MCF 10A (cell line): ENCODE results near the gene ADGRA3. TPM values are rescaled to one million over a fixed set of nuclear protein-coding genes. Genes with fewer than 3 reads are reported as not detected.

Source experiments
- BruUV-seq: library from RNA; stranded (reverse); fragments of 400-500 nt; replicated peaks from 2 replicates; lab custom pipeline; 2021; lab: Mats Ljungman, UMichigan
- CTCF ChIA-PET: fragments of 300-600 bp; sonication (Branson Sonifier 250); formaldehyde crosslinking; extraction: SDS; loops from one replicate; lab custom pipeline; 2021; ENCODE audit warnings: antibody characterized with exemption, inconsistent platforms; lab: Yijun Ruan, JAX
- POLR2A ChIA-PET: fragments of 300-600, 350-650 bp; sonication (Branson Sonifier 250); formaldehyde crosslinking; extraction: SDS; loops from one replicate; lab custom pipeline; 2020; ENCODE audit warnings: antibody characterized with exemption, inconsistent platforms; lab: Yijun Ruan, JAX
- DNase-seq: peaks from one replicate; pipeline ENCODE4 v3.0.0-alpha.2; 2018; ENCODE audit not compliant: unreplicated experiment
- H3K27ac Mint-ChIP-seq: one replicate; pipeline ENCODE4 v1.8.0; 2022; ENCODE audit warnings: mild to moderate bottlenecking, low read depth, mixed read lengths; ENCODE audit not compliant: unreplicated experiment
- H3K27me3 Mint-ChIP-seq: one replicate; pipeline ENCODE4 v1.8.0; 2022; ENCODE audit warnings: mixed read lengths; ENCODE audit not compliant: insufficient read depth, unreplicated experiment
- H3K36me3 Mint-ChIP-seq: one replicate; pipeline ENCODE4 v1.8.0; 2022; ENCODE audit warnings: mild to moderate bottlenecking, moderate library complexity, mixed read lengths; ENCODE audit not compliant: insufficient read depth, unreplicated experiment
- H3K4me1 Mint-ChIP-seq: one replicate; pipeline ENCODE4 v1.8.0; 2022; ENCODE audit warnings: mixed read lengths; ENCODE audit not compliant: insufficient read depth, unreplicated experiment
- H3K4me3 Mint-ChIP-seq: one replicate; pipeline ENCODE4 v1.8.0; 2022; ENCODE audit warnings: mild to moderate bottlenecking, moderate library complexity, mixed read lengths; ENCODE audit not compliant: unreplicated experiment
- H3K9me3 Mint-ChIP-seq: one replicate; pipeline ENCODE4 v1.8.0; 2022; ENCODE audit warnings: mixed read lengths; ENCODE audit not compliant: unreplicated experiment
- intact Hi-C: fragments of 100-400 bp; cut with micrococcal nuclease; formaldehyde crosslinking; loops from 2 replicates; pipeline ENCODE4 v1.14.1; 2022
- total RNA-seq: library from RNA; stranded (reverse); gene quantifications from 2 replicates; pipeline ENCODE4 v1.2.3, GENCODE V29; 2022
- TF ChIP-seq, protein P1 (sequence below): fragments of 200-600 bp; IDR thresholded peaks from one replicate; pipeline ENCODE4 v1.8.0; 2022; ENCODE audit warnings: antibody characterized with exemption, mild to moderate bottlenecking; ENCODE audit not compliant: unreplicated experiment

The ADGRA3 gene
- total RNA-seq, 1 experiment from 2014 or later = 25.2 TPM

DNA sequence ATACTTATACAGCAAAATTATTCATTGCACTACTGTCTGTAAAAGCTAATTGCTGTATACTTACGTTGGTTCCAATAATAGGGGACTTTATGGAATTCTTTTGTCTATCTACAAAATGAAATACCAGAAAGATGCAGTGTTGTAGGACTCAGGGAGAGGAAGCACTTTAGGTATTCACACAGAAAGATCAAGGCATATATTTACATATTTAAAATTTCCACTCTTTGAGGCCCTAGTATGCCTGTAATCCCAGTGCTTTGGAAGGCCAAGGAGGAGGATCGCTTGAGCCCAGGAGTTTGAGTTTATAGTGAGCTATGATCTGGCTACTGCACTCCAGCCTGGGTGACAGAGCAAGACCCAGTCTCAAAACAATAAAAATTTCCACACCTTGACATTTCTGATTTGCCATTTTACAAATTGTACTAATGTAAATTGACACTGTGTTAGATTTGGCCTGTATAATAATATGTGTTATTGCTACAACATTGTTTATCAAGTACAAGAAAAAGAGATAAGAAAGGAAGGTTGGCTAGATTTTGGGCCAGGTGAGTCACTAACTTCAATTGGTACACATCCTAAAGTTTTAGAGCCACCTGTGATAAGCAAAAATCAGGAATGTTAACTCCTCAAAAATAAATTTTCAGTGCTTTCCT is 35.1 kb downstream of the ADGRA3 start:
- H3K4me3 Mint-ChIP-seq = no peak overlapping the region
- TF ChIP-seq, protein P1, sequence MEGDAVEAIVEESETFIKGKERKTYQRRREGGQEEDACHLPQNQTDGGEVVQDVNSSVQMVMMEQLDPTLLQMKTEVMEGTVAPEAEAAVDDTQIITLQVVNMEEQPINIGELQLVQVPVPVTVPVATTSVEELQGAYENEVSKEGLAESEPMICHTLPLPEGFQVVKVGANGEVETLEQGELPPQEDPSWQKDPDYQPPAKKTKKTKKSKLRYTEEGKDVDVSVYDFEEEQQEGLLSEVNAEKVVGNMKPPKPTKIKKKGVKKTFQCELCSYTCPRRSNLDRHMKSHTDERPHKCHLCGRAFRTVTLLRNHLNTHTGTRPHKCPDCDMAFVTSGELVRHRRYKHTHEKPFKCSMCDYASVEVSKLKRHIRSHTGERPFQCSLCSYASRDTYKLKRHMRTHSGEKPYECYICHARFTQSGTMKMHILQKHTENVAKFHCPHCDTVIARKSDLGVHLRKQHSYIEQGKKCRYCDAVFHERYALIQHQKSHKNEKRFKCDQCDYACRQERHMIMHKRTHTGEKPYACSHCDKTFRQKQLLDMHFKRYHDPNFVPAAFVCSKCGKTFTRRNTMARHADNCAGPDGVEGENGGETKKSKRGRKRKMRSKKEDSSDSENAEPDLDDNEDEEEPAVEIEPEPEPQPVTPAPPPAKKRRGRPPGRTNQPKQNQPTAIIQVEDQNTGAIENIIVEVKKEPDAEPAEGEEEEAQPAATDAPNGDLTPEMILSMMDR = no peak
- no peak overlapping the region for H3K27ac Mint-ChIP-seq
- peaks cover 44% of the 10 kb centered on the region for H3K4me1 Mint-ChIP-seq
- BruUV-seq = no TSS peak
- CTCF ChIA-PET = no interaction called here
- intact Hi-C loops = no loop called here
- H3K36me3 Mint-ChIP-seq = peaks cover 6% of the 10 kb centered on the region
- POLR2A ChIA-PET = interaction anchor here (1.0 to 8.9 kb wide), 2 partner anchors 19 to 34 kb away, joined by 4 to 145 read pairs; no protein-coding TSS in a partner anchor
- H3K27me3 Mint-ChIP-seq = no peaks in the 10 kb centered on the region
- no peaks in the 10 kb centered on the region for H3K9me3 Mint-ChIP-seq
- DNase-seq = no peak

DNA sequence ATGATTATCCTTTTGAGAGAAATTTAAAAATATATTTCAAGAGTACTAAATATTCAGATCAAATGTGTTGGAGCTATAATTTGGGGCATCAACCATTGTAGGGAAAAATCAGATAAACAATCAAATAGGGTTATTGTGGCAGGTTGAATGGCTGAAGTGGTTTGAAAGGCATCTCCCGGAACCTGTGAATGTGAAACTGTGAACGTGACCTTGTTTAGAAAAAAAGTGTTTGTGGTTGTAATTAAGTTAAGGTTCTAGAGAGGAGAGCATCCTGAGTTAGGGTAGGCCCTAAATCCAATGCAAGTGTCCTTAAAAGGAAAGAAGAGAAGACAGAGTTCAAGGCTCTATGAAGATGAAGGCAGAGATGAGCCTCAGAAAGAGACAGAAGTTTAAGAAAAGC is 37.4 kb downstream of the ADGRA3 start:
- CTCF ChIA-PET = no interaction called here
- intact Hi-C loops = no loop called here
- H3K4me1 Mint-ChIP-seq = peaks cover 37% of the 10 kb centered on the region

DNA sequence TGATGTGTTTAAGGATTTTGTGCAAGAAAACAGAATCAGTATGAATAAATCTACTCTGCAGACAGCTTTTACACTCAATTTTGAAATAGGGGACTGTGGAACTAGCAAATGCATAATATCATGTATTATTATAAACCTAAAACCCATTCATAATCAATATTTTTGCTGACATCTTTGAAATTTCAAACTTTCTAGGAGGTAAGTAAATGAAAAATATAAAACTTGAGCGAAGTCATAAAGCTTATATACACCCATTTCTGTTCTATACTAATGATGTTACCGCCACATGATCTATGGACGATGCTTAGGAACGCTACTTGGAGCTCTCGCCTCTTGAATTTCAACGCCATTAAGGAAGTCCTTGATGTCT is 38.1 kb downstream of the ADGRA3 start:
- BruUV-seq = no TSS peak
- TF ChIP-seq, protein P1 = no peak
- no peak overlapping the region for H3K4me3 Mint-ChIP-seq
- POLR2A ChIA-PET = interaction anchor here (1.7 to 3.1 kb wide), 3 partner anchors 22 to 37 kb away, joined by 7 to 21 read pairs (median 7); partner anchors contain the start of gene ADGRA3
- no peaks in the 10 kb centered on the region for H3K36me3 Mint-ChIP-seq
- H3K4me1 Mint-ChIP-seq = peaks cover 31% of the 10 kb centered on the region
- H3K27ac Mint-ChIP-seq = no peak overlapping the region
- no peaks in the 10 kb centered on the region for H3K9me3 Mint-ChIP-seq
- H3K27me3 Mint-ChIP-seq = no peaks in the 10 kb centered on the region
- intact Hi-C loops = no loop called here
- no peak for DNase-seq
- CTCF ChIA-PET = interaction anchor here (1.8 kb wide), 1 partner anchor 30 kb away, joined by 6 read pairs; no protein-coding TSS in a partner anchor

More for the DNA sequence above, 37.4 kb downstream of the ADGRA3 start:
- no TSS peak for BruUV-seq
- no peaks in the 10 kb centered on the region for H3K27me3 Mint-ChIP-seq
- POLR2A ChIA-PET = interaction anchor here (1.7 to 3.1 kb wide), 3 partner anchors 22 to 37 kb away, joined by 7 to 21 read pairs (median 7); partner anchors contain the start of gene ADGRA3
- no peaks in the 10 kb centered on the region for H3K9me3 Mint-ChIP-seq
- H3K36me3 Mint-ChIP-seq = no peaks in the 10 kb centered on the region
- no peak overlapping the region for H3K27ac Mint-ChIP-seq
- DNase-seq = no peak
- TF ChIP-seq, protein P1 = no peak
- H3K4me3 Mint-ChIP-seq = no peak overlapping the region

DNA sequence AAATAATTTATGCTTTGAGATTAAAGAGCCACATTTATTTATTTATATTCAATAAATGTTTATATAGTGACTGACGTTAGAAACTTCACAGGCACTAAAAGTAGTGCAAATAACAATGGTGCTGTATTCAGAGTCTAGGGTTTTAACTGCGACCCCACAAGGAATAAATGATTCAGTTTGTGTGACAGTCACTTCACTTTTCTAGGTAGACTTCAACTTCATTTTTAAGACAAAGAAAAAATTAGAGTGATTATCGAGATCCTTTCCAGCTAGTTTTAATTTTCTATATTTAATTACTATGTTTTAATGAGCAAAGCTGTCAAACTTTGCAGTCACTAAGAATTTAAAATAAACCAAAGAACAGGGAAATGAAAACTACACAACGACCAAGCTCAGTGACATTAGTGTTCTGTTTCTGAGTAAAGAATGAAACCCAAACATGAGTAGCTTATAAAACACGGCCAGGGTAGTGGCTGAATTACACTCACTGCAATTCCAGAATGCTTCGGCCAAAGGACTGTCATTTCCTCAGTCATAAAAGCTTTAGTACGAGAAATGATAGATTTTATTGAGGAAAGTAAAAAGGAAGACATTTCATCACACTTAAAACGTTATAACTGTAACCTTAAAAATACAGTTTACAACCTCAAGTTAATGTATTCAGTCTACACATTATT is 38.6 kb downstream of the ADGRA3 start:
- intact Hi-C loops = no loop called here
- Mint-ChIP-seq H3K4me1 (peaks cover 31% of the 10 kb centered on the region), H3K36me3 (no peaks in the 10 kb centered on the region), H3K4me3 (no peak overlapping the region), H3K9me3 (no peaks in the 10 kb centered on the region), H3K27ac (no peak overlapping the region), H3K27me3 (no peaks in the 10 kb centered on the region)
- TF ChIP-seq, protein P1 = no peak
- no TSS peak for BruUV-seq
- DNase-seq = no peak
- POLR2A ChIA-PET = interaction anchor here (0.6 to 3.1 kb wide), 6 partner anchors 18 to 125 kb away, joined by 3 to 21 read pairs (median 5); partner anchors contain the start of gene ADGRA3
- CTCF ChIA-PET = interaction anchor here (1.8 kb wide), 1 partner anchor 30 kb away, joined by 6 read pairs; no protein-coding TSS in a partner anchor
